Skeletal muscle cell (primary cell): ENCODE data around the gene PSAPL1.
A peak's percentile ranks its signal among the peaks of the same experiment; 100 is the strongest.
"Not testable (repeated sequence)": the region's sequence is repeated elsewhere in the genome, so short reads cannot be mapped to it uniquely, and the experiment has no call there.

Experiments used
- DNase-seq: peaks from one replicate; pipeline ENCODE4 v3.0.0-alpha.2; 2010; ENCODE audit warnings: low read depth
- H3K4me3 ChIP-seq: 2 replicates; pipeline ENCODE4 v1.5.1; 2011; ENCODE audit warnings: low read depth, mild to moderate bottlenecking, control low read depth, low read length, moderate library complexity

PSAPL1 gene

DNA sequence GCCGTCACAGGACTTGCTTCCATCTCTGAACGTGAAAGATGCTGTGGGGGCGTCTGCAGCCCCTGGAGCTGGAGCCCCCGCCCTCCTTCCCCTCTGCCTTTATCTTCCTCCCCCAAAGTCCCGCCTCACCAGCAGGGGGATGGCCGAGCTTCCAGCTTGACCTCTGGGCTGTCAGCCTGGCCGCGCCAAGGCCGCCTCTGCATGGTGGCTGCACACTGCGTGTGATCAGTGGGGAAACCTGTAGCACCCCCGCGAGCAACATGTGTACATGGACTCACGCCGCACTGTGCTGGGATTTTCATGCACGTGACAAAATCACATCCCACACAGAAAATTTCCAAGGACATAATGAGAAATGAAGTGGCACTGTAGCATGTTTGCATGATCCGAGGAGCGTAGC, 26.5 kb upstream of the PSAPL1 start:
- no peak for DNase-seq
- H3K4me3 ChIP-seq = no peak overlapping the region

DNA sequence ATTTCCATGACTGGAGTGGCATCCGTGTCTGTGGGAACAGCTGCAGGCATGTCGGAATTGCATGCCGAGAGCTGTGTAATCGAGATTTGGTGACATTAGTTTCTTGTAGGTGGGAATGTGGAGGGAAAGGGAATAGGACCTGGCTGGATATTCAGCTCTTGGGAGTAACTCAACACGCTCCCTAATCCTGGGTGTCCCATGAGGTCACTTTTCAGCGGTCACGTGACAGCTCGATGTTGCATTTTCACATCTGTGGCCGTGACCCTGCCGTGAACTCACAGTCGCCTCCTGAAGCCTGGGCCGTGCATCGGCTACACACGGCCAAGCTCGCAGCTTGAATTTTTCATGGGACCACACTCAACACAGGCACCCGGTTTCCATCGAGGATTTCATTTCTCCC, 25.8 kb upstream of the PSAPL1 start:
- H3K4me3 ChIP-seq = no peak overlapping the region
- DNase-seq = no peak

DNA sequence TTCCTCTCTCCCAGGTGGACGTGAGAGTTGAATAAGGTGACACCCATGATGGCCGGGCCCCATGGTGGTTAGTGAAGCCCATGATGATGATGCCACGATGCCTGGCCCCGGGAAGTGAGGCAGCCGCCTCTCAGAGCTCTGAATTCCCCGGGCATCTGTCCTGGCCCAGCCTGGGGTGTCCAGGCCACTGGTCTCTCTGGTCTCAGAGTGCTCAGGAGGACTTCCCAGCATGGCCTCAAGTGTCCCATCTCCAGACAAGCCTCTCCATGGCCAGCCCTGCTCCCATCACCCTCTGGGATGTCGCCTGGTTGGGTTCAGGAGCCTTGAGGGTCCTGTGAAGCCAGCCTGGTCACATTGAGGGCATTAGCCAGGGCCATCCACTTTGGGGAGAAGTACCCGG, 24.7 kb upstream of the PSAPL1 start:
- DNase-seq = no peak

DNA sequence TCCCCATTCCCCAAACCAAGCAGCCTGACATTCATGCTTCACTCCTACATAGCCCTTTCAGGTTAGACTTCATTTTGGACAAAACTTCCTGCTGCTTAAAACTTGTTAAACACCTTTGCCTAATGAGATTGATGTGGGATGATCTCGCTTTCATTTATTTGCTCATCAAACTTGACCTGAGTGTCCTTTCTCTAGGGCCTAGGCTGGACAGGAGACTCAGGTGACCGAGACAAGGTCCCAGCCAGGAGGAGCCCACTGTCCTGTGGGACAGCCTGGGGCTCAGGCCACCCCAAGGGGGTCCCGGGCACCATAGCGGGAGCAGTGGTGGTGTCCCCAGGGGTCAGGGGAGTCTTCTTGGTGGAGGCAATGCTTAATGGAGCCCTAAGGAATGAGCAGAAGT, 23.7 kb upstream of the PSAPL1 start:
- DNase-seq = no peak
- H3K4me3 ChIP-seq = no peak overlapping the region

More for the DNA sequence above, 24.7 kb upstream of the PSAPL1 start:
- H3K4me3 ChIP-seq = no peak overlapping the region

DNA sequence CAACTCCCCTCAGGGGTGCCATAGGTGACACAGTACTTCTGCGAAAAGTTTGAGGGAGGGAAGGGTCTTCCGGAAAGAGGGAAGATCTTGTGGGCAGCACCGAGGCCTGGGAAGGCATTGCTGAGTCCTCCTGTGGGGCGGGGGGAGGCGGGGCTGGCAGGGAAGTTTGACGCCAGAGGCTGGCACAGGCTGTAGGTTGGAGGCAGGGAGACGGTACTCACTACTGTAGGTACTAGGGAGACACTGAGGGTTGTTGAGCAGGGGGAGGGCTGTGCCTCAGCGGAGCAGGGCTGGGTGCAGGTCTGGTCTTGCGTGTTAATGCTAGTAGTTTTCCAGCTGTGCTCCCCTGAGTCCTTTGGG, 23.3 kb upstream of the PSAPL1 start:
- H3K4me3 ChIP-seq = no peak overlapping the region
- no peak for DNase-seq

DNA sequence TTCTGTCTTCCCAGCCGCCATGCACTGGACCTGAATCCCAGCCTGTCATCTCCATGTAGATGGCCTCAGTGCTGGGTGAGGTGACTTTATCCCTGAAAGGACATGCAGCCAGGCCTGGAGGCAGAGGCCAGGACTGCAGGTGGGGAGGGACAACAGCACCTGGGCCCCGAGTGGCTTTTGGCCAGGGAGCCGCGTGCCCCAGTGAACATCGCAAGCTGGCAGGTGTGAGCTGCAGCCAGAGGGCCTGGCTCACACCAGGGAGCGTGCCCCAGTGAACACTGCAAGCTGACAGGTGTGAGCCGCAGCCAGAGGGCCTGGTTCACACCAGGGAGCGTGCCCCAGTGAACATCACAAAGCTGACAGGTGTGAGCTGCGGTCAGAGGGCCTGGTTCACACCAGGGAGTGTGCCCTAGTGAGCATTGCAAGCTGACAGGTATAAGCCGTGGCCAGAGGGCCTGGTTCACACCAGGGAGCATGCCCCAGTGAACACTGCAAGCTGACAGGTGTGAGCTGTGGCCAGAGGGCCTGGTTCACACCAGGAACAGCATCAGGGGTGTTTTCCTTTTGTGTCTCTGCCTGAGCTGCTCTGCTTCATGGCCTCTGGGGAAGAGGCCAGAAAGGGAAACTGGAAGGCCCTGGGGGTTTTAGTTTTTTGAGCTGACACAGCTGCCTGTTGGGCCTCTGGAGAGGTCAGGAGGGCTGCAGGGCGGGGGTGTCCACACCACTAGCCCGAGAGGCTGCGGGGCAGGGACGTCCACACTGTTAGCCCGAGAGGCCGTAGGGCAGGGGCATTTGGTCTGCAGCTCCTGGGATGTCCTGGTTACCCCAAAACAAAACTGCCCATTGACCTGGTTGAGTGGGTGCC, 22.7 kb upstream of the PSAPL1 start:
- no peak overlapping the region for H3K4me3 ChIP-seq
- DNase-seq = no peak

DNA sequence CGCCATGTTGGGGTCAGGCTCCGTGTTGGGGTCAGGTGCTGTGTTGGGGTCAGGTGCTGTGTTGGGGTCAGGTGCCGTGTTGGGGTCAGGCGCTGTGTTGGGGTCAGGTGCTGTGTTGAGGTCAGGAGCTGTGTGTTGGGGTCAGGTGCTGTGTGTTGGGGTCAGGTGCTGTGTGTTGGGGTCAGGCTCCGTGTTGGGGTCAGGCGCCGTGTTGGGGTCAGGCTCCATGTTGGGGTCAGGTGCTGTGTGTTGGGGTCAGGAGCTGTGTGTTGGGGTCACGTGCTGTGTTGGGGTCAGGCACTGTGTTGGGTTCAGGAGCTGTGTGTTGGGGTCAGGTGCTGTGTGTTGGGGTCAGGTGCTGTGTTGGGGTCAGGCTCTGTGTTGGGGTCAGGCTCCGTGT, 18.1 kb upstream of the PSAPL1 start:
- not testable (repeated sequence) for DNase-seq

DNA sequence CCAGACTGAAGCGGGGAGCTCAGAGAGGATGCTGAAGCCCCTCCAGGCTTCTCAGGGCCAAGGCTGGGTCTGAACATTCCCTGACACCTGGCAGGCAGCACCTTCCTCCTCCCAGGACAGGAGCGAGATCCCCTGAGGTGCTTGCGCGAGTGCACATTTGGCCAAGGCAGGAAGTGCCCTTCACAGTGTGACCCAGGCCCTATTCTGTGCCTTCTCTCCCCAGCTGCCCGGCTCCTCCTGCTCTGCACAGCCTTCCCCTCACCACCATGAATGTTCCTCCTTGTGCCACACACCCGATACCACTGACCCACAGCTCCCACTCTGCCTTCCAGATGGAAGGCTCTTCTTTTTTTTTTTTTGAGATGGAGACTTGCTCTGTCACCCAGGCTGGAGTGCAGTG, 17.1 kb upstream of the PSAPL1 start:
- no peak for DNase-seq
- H3K4me3 ChIP-seq = no peak overlapping the region

More for the DNA sequence above, 18.1 kb upstream of the PSAPL1 start:
- H3K4me3 ChIP-seq = not testable (repeated sequence)

DNA sequence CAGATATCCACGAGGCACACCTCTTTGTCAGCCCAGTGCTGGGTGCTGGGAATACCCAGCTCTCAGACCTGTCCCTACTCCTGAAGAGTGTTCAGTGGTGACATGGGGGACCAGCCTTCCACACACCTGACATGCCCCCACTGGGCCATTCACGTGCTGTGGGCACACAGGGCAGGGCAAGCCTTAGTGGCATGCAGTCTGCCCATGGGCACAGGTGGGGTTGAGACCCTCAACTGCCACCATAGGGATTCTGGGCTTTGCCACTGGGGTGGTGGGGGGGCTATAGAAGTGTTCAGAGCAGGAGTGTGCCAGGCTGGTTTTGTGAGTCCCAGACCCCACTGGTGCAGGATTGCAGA, 16.7 kb upstream of the PSAPL1 start:
- no peak for DNase-seq
- H3K4me3 ChIP-seq = no peak overlapping the region

DNA sequence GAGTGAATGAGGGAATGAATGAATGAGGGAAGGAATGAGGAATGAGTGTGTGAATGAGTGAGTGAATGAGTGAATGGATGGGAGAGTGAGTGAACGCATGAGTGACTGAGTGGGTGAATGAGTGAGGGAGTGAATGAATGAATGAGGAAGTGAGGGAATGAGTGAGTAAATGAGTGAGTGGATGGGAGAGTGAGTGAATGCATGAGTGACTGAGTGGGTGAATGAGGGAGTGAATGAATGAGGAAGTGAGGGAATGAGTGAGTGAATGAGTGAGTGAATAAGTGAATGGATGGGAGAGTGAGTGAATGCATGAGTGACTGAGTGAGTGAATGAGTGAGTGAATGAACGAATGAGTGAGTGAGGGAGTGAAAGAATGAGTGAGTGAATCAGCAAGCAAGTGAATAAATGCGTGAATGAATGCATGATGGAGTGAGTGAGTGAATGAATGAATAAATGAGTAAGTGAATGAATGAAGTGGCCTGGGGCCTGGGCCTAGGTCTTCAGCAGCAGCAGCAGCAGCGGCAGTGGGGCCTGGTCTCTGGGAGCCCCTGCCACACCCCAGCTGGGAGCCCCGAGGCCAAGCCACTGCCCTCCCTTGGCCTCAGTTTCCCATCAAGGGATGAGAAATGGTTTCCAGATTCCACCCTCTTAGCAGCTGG, 16.2 kb upstream of the PSAPL1 start:
- no peak overlapping the region for H3K4me3 ChIP-seq
- no peak for DNase-seq

DNA sequence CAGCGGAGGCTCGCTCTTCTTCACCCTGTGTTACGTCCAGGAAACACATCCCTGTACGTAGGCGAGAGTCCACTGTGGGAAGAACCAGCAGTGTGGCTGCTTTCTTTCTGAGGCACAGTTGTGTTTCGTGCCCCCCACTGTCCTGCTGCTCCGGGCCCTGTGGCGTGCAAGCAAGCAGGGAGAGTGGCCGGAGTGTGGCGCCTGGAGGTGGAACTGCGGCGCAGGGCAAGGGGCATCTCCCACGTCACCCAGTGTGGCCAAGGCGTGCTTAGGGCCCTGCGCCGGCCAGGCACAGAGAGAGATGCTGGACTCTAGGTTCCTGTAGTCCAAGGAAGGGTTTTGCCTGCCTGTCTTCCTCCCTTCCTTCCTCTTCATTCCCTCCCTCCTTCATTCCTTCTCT, 13.3 kb upstream of the PSAPL1 start:
- no peak for DNase-seq
- H3K4me3 ChIP-seq = no peak overlapping the region

DNA sequence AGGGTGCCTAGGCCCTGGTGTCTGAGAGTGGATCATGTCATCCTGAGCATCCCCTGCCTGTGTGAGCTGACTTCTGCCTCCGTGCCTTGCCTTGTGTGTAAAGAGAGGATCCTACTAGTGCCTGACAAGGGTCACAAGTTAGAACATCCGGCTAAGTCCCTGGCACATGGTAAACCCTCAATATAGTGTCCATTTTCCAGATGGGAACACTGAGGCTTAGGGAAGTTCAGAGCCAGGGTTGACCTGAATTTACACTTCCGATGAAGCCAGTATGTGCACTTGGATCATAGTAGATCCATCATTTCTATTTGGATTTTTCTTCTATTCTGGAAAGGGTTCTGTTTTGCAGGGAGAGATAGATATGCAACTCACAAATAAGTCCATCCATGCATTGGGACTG, 12.5 kb upstream of the PSAPL1 start:
- DNase-seq = no peak
- no peak overlapping the region for H3K4me3 ChIP-seq

DNA sequence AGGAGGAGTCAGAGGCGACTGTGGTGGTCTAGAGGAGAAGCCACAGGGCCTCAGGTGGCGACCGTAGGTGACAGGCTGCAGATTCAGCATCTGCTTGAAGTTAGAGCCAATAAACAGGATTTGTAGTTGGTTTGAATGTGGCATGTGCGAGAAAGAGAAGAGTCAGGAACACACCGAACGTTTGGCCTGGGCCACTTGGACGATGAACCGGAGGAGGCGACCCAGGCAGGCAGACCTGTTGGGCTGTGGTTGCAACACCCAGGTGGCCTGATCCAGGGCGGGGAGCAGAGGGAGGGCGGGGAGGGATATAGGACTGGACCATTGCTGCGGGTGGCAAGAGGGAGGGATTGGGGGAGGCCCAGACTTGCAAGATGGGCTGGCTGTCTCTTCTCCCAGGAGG, 10.0 kb upstream of the PSAPL1 start:
- no peak for DNase-seq
- H3K4me3 ChIP-seq = no peak overlapping the region

DNA sequence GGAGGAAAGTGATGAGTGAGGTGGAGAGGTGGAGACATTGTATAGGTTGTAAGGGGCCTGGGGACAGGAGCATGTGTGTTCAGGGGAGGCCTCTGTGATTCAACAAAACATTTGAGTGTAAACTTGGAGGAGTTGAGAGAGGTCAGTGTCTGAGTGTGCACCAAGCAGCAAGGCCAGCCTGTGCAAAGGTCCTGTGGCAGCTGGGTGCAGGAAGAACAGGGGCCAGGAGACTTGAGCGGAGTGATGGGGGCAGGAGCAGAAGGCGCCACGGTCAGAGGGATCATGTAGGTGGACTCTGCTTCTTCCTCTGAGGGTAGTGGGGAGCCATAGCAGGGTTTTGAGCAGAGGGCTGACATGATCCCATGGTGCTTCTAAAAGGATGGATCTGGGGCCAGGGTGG, 9.6 kb upstream of the PSAPL1 start:
- no peak for DNase-seq
- H3K4me3 ChIP-seq = no peak overlapping the region

DNA sequence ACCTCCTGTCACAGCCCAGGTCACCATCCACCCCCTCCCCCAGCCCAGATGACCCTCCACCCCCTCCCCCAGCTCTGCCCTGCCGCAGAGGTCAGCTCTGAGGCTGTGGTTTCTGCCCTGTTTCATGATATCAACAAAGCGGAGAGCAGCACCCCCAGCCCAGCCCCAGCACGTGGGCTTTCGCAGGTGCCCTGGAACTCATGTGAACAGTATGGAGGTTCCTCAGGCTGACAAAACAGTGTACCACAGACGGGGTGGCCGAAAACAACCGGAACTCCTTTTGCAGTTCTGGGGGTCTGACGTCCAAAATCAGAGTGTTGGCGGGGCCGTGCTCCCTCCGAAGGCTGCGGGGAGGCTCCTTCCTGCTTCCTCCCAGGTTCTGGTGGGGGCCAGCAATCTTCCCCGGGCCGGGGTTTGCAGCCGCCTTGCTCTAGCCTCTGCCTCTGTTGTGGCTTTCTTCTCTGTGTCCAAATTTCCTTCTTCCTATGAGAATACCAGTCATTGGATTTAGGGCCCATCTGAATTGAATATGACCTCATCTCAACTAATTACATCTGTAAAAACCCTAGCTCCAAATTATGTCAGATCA, 7.9 kb upstream of the PSAPL1 start:
- DNase-seq = no peak
- H3K4me3 ChIP-seq = no peak overlapping the region

DNA sequence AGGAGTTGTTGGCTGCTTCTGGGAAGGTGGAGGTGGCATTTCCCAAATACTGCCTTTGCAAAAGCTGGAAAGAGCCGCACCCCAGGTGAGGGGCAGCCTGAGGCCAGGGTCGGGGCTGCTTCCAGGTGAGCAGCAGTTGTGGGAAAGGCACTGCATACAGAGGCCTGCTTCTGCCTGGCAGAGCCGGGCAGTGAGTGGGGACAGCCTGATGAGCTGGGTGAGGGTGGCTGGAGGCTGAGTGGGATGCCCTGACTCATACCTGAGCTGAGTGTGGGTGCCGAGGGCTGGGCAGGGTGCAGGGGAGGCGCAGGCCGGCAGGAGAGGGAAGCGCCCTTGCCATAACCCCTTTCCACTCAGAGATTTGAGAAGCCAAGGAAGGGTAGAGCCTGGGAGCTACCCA, 6.5 kb upstream of the PSAPL1 start:
- DNase-seq = no peak
- no peak overlapping the region for H3K4me3 ChIP-seq

DNA sequence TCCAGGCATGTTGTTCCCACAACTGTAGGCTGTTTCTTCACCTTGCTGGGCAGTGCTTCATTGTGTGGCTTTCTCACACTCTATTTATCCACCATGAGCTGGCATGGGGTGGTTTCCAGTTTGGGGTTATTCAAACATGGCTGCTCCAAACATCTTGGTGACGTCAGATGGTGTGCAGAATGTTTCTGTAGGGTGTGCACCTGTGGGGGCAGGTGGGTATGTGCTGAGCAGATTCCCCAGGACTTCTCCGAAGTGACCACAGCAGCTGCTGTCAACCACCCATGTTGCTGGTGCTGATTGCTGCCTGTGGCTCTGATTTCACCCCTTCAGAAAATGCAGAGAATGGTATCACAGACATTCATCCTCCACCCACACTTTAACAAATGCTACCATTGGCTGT, 5.0 kb upstream of the PSAPL1 start:
- peak; percentile 11 for DNase-seq
- H3K4me3 ChIP-seq = no peak overlapping the region

DNA sequence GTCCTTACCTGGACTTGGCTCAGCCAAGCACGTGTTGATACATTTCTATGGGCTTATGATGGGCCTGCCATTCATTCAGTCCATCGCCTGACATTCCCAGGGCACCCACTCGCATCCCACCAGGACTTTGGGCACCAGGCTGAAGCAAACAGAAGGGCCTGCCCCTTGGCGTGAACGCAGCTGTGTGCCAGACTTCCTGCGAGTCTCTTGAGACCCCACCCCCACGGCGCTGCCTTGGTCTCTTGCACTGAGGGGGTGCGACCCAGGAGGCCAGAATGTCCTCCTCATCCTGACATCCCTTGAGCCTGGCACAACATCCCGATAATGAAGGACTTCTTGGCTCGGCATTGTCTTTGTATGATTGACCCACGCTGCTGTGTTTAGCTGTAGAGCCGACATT, 1.5 kb upstream of the PSAPL1 start:
- no peak overlapping the region for H3K4me3 ChIP-seq
- DNase-seq = no peak

DNA sequence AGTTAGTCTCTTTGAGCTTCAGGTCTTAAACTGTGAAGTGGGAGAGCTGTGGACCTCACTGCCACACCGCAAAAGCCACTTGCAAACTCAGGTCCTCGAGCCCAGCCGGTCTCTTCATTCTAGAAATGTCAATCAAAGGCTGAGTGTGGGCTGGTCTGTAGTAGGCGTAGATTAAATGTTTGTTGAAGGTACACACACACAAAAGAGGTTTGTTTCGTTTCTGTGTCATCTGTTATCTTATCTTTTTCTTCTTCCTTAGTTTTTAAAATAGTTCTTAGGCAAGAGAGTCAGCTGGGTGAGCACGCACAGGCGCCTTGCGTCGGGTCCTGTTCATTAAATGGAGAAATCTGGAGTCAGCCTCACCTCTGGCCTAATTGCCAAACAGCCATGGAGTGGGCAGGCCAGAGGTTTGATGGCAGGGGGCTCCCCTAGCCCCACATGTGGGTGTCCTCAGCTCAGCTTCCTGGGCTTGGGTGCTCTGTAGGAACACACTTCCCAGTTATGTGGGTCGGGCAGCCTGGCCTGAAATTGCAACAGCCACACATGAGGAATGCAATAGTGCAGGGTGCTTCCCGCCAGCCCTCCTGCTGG, 836 bp upstream of the PSAPL1 start:
- no peak for DNase-seq
- no peak overlapping the region for H3K4me3 ChIP-seq

DNA sequence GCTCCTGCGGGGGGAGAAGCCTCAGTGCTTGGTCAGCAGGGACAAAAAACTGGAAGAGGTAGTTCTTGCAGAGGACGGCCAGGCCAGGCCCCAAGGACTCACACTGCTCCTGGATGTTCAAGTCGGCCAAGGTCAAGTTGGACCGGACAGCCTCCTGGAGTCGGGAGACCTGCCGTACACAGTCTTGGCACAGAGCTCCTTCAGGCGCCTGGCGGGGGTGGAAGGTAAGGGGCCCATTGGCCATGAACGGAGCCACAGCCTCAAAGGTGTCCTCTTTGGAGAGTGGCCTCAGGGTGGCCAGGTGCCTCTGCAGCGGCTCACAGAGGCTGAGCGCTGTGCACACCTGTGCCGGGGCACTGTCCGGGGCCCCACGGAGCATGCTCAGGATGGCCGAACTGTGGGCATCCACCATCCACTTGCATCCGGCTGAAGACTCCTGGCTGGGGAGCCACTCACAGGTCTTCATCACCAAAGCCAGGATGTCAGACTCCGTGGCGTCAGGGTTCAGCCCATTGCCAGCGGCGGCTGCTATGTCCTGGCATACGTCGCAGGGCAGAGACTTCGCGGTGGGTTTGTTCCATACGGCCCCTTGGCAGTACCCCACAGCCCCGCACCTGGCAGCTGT, 477 bp downstream of the PSAPL1 start:
- no peak overlapping the region for H3K4me3 ChIP-seq
- DNase-seq = no peak
